ENCODE results near the gene MIEN1.

Gene MIEN1

GRCh38 chr17:39740357-39741111 lies 10.2 kb upstream of the MIEN1 start:
- CTCF ChIA-PET, result interaction anchor here (1.9 kb wide), 1 partner anchor 10 kb away, joined by 8 read pairs; the partner anchor contains the start of gene MIEN1
- POLR2A ChIA-PET (ENCODE audit: low non-redundant PET), result interaction anchor here (0.6 kb wide), 1 partner anchor 9 kb away, joined by 4 read pairs; no protein-coding TSS in a partner anchor
- no peak for TF ChIP-seq CTCF (conservative IDR thresholded peaks at IDR 0.05; ENCODE audit: low read depth)
- peak overlapping the region; percentile 95 for H3K27ac ChIP-seq
- peak; percentile 87 for DNase-seq (ENCODE audit: low spot score)

GRCh38 chr17:39739885-39740356 lies 9.6 kb upstream of the MIEN1 start:
- H3K27ac ChIP-seq, result peak overlapping the region; percentile 95
- TF ChIP-seq CTCF (conservative IDR thresholded peaks at IDR 0.05; ENCODE audit: low read depth), result no peak
- peak; percentile 54 for DNase-seq (ENCODE audit: low spot score)
- CTCF ChIA-PET, result interaction anchor here (0.6 to 1.9 kb wide), 2 partner anchors 10 to 66 kb away, joined by 6 to 8 read pairs; partner anchors contain the start of gene MIEN1
- POLR2A ChIA-PET (ENCODE audit: low non-redundant PET), result interaction anchor here (0.7 to 1.4 kb wide), 2 partner anchors 10 to 11 kb away, joined by 3 to 6 read pairs; partner anchors contain the start of gene MIEN1

- TF ChIP-seq CTCF (conservative IDR thresholded peaks at IDR 0.05; ENCODE audit: low read depth), result no peak
- peak; percentile 88 for DNase-seq (ENCODE audit: low spot score)
- H3K27ac ChIP-seq, result peak overlapping the region; percentile 95
- POLR2A ChIA-PET (ENCODE audit: low non-redundant PET), result interaction anchor here (0.5 to 1.4 kb wide), 3 partner anchors 9 to 44 kb away, joined by 3 to 6 read pairs (median 3); partner anchors contain the start of gene MIEN1
- CTCF ChIA-PET, result interaction anchor here (0.6 to 1.9 kb wide), 2 partner anchors 9 to 65 kb away, joined by 6 to 8 read pairs; partner anchors contain the start of gene MIEN1
These were observed 8.9 kb upstream of the MIEN1 start for GRCh38 chr17:39738983-39739884.

GRCh38 chr17:39738568-39738901 lies 8.2 kb upstream of the MIEN1 start:
- ChIA-PET CTCF (interaction anchor here (1.9 kb wide), 1 partner anchor 8 kb away, joined by 8 read pairs; the partner anchor contains the start of gene MIEN1), POLR2A (ENCODE audit: low non-redundant PET) (interaction anchor here (1.4 kb wide), 1 partner anchor 8 kb away, joined by 6 read pairs; the partner anchor contains the start of gene MIEN1)
- peak overlapping the region; percentile 95 for H3K27ac ChIP-seq
- TF ChIP-seq CTCF (conservative IDR thresholded peaks at IDR 0.05; ENCODE audit: low read depth), result no peak
- DNase-seq (ENCODE audit: low spot score), result peak; percentile 81

- peak; percentile 95 for DNase-seq (ENCODE audit: low spot score)
These were observed 7.6 kb upstream of the MIEN1 start, which contains the start of gene GRB7 for GRCh38 chr17:39737760-39738567. GRB7 (plus strand) TSS chr17:39737938; CDS start chr17:39742302, 4,364 bp downstream.

More at GRCh38 chr17:39737760-39738567, 7.6 kb upstream of the MIEN1 start, which contains the start of gene GRB7:
- CTCF ChIA-PET, result no interaction called here
- peak within 1 kb of the TSS; percentile 95 for H3K27ac ChIP-seq
- TF ChIP-seq CTCF (conservative IDR thresholded peaks at IDR 0.05; ENCODE audit: low read depth), result no peak
- POLR2A ChIA-PET (ENCODE audit: low non-redundant PET), result no interaction called here

All from RWPE1 (cell line).